Activated CD8-positive, alpha-beta memory T cell treated with anti-CD3 and anti-CD28 coated beads for 1 hour (primary cell): ENCODE measurements around the gene KBTBD6.
"Not testable (repeated sequence)": the region's sequence is repeated elsewhere in the genome, so short reads cannot be mapped to it uniquely, and the experiment has no call there.

Experiments
- DNase-seq, 2 donors: peaks; one replicate each; pipeline ENCODE4 v3.0.0-alpha.2; 2020; ENCODE audit warnings: low read depth in 1 of 2; ENCODE audit errors: extremely low read depth in 1 of 2

Gene KBTBD6

DNA sequence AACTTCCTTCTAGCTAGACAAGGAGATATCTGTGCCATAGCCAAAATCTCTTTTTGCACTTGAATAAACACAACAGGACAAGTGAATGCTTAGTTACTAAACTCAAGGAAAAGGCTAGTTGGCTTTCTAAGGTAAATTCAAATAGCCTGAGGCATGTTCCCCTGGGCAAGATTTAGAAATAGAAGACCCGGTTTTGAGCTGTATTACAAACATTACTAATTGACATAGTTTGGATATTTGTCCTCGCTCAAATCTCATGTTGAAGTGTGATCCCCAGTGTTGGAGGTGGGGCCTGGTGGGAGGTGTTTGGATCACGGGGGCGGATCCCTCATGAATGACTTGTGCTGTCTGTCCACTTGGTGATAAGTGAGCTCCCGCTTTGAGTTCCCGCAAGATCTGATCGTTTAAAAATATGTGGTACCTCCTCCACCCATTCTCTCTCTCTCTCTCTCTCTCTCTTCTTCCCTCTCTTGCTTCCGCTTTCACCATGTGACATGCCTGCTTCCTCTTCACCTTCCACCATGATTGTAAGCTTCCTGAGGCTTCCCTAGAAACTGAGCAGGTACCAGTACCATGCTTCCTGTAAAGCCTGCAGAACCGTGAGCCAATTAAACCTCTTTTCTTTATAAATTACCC lies 3.9 kb upstream of the KBTBD6 start:
- no peak for DNase-seq

DNA sequence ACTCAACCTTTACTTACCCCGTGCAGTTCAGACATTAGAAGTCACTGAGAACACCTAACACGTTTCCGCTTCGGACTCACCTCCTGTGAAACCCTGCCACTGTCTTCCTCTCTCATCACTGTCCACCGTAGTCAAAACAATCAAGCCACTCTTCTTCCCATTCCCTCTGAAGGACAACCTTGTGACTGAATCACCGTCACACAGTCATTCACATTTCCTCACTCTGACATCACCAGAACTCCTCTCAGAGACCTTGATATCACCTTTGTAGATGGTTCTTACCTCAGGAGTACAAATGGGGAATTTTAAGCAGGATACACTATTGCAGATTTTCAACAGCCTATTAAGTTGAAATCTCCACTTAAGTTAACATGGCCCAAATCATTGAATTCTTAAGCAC lies 1.3 kb upstream of the KBTBD6 start:
- no peak for DNase-seq

GRCh38 chr13:41131660-41132511 lies 716 bp downstream of the KBTBD6 start:
- DNase-seq = not testable (repeated sequence)

GRCh38 chr13:41131189-41131588 lies 1.4 kb downstream of the KBTBD6 start:
- DNase-seq = not testable (repeated sequence)

DNA sequence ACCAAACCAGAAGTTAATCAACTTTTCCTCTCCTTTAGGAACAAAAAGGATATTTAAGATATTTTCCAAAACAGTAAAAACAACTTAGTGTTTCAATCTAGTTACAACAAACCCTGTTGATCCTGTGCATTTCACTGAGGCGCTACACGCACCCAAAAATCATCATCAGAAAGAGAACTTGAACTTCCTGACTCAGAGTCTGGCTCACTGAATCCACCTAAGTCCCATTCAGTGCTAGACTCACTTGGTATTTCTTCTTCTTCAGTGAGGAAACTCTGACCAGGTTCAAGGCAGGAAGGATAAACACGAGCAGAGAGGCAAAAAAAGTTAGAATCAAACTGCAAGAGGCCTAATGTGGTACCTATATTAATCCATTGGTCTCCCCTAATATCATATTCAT lies 2.2 kb downstream of the KBTBD6 start:
- DNase-seq = no peak

- DNase-seq = no peak
Observed at GRCh38 chr13:41127701-41128100, 4.9 kb downstream of the KBTBD6 start.

DNA sequence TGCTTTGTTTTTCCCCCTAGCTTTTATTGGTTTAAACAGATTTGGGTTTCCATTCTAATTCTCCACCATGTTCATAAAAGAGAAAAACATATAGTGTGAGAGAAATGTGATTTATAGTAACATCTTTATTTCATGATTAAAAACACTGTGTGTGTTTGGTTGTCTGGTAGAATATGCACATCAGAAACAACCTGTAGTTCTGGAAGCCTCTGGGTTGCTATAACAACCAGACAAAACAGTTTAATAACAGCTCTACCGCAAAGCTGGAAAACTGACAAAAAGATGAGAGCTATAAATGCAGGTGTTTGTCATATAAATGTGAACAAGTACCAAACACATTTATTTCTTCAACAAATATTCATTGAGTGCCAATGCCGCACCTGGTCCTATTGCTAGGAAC lies 9.8 kb downstream of the KBTBD6 start:
- no peak for DNase-seq

DNA sequence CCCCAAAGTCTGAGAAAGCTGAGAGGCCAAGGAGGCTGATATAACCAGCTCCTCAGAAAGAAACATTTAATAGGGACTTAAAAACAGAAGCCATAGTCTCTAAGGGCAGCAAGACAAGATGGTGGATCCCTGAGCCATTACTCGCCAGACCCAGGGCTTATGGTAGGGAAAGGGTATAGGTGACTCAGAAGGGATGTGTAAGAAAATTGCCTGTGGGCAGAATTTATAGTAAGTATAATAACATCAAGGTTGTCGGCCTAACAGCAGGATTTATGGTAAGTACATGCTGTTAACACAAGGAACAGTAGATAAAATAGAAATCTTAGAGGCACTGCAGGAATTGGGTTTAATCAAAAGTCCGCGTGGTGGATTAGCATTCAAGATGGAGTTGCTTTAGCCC lies 14.7 kb downstream of the KBTBD6 start:
- no peak for DNase-seq

DNA sequence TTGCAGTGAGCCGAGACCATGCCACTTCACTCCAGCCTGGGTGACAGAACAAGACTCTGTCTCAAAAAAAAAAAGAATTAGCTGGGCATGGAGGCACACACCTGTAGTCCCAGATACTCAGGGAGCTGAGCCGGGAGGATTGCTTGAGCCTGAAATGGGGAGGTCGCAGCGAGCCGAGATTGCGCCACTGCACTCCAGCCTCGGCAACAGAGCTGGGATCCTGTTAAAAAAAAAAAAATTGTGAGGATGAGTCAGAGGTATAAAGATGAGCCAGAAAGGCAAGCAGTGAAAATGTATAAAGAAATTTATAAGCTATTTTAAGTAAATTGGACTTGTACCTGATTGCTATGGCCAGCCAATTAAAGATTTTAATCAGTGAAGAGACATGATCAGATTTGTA lies 21.1 kb downstream of the KBTBD6 start:
- DNase-seq = no peak

GRCh38 chr13:41107584-41108014 lies 25.0 kb downstream of the KBTBD6 start:
- no peak for DNase-seq

DNA sequence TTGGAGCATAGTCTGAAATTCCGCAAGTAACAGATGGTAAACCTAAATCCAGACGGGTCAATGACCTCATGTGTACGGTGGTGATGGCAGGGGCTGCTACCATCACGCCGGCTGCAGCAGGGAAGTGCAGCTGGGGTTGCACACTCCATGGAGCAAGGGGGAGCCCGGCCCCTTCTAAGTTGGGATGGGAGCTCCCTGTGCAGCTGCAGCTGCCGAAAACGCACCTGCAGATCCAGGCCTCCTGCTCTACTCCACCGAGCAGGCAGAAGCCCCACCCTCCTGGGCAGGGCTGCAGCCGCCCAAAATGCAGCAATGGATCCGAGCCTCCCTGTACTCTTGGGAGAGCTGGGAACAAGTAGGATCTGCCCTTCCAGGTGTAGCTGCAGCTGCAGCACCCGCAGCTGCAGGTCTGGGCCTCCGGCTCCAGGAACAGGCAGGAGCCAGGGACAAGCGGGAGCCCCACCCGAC lies 25.5 kb downstream of the KBTBD6 start:
- DNase-seq = no peak

GRCh38 chr13:41099986-41100385 lies 32.6 kb downstream of the KBTBD6 start:
- DNase-seq = no peak

GRCh38 chr13:41098761-41099160 lies 33.8 kb downstream of the KBTBD6 start:
- DNase-seq = no peak

DNA sequence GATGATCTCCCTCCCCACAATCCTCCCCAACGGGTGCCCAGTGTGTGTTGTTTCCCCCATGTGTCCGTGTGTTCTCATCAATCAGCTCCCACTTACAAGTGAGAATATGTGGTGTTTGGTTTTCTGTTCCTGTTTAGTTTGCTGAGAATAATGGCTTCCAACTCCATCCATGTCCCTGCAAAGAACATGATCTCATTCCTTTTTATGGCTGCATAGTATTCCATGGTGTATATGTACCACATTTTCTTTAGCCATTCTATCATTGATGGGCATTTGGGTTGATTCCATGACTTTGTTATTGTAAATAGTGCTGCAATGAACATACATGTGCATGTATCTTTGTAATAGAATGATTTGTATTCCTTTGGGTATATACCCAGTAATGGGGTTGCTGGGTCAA lies 36.9 kb downstream of the KBTBD6 start:
- DNase-seq = not testable (repeated sequence)

GRCh38 chr13:41085961-41086585 lies 46.5 kb downstream of the KBTBD6 start:
- no peak for DNase-seq

DNA sequence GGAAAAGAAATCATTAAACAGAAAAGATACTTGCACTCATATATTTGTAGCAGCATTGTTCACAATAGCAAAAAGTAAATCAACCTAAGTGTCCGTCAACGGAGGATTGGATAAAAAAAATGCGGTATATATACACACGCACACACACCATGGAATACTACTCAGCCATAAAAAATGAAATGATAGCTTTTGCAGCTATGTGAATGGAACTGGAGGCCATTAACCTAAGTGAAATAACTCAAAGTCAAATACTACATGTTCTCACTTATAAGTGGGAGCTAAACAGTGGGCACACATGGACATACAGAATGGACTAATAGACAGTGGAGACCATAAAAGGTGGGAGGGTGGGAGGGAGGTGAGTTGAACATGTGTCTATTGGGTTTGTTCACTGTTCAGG lies 52.9 kb downstream of the KBTBD6 start:
- DNase-seq = no peak
